MM.1S (cell line): ENCODE measurements around the gene TRIOBP.

Source experiments
- CTCF ChIP-seq: fragments of 300-600 bp; sonication (generic); IDR thresholded peaks from 2 replicates; pipeline ENCODE4 v1.5.1; 2016; ENCODE audit warnings: antibody characterized with exemption, low read length, mixed read lengths
- EZH2 ChIP-seq: fragments of 300-600 bp; sonication (generic); optimal IDR thresholded peaks from 2 replicates; pipeline ENCODE3; 2017; ENCODE audit warnings: low read depth, mild to moderate bottlenecking, antibody characterized with exemption, low read length, mixed read lengths
- EZH2phosphoT487 ChIP-seq: fragments of 300-600 bp; sonication (generic); IDR thresholded peaks from 2 replicates; pipeline ENCODE4 v1.6.1; 2018; ENCODE audit warnings: antibody characterized with exemption, low read length

GRCh38 chr22:37769056-37769455 is 72.2 kb downstream of the TRIOBP start:
- TF ChIP-seq CTCF (no peak), EZH2phosphoT487 (no peak), EZH2 (no peak)
